ENCODE measurements around the gene KCNQ1OT1. TPM values are rescaled to one million over a fixed set of nuclear protein-coding genes. Genes with fewer than 3 reads are reported as not detected.

The KCNQ1OT1 gene
- total RNA-seq, 1 experiment from 2014 or later = 0.57 TPM

DNA sequence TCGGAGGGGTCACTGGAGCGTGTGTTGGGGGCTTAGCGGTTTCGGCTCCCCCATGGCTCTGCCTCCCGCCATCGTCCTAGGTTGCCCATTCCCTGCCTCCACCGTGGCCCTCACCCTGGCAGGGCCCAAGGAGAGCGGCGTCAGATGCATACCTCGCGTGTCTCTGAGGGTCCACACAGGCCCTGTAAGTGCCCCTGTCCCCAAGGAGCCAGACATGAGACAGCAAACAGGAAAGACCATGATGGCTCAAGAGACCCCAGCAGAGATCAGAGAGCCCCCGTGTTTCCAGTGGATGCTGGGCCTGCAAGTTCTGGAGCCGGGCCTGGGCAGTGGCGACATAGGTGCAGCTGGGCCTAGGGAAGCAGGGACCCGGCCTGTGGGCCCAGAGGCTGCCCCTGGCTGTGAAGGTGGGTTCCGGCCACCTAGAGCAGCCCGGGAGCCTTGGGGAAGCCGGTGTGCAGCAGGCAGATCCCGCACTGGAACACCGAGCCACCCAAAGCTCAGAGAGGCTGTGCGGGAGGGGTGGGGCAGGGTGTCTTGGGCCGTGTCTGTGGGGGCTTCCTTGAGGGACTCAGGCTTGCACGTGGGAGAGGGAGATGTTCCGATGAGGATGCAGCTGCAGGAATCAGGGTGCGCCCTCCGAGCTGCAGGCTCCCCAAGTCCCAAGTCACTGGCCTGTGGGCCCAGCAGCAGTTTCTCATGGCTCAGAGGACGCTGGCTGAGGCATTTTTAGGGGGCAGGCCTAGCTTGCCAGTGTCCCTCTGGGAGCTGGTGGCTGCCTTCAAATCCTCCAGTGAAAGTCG is 126.4 kb downstream of the KCNQ1OT1 start:
- DNase-seq (ENCODE audit: low read depth) = no peak

DNA sequence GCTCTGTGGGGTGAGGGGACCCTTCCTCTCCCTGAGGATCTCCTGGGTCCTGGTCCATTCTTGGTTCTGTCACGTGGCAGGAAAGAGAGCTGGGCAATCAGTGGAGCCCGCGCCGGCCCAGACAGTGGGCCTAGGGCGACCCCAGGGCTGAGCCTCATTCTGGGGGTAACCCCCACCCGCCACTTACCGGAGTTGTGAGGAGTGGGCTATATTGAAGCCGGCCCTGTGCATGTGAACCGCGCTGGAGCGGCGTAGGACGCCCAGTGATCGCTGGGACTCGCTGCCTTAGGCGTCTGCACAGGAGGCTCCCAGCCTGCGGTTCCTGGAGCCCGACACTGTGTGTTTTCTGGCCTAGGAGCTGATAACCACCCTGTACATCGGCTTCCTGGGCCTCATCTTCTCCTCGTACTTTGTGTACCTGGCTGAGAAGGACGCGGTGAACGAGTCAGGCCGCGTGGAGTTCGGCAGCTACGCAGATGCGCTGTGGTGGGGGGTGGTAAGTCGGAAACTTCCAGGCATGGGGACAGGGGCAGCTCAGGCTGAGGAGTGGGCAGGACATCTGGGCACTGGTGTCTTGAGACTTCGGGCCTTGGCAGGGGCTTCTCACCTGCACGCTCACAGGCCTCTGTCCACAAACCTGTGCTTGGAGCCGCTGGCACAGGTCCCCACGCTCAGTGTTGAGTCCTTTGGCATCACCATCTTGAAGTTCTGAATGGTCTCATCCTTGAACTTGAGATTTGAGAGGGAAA is 127.1 kb downstream of the KCNQ1OT1 start:
- DNase-seq (ENCODE audit: low read depth) = no peak

DNA sequence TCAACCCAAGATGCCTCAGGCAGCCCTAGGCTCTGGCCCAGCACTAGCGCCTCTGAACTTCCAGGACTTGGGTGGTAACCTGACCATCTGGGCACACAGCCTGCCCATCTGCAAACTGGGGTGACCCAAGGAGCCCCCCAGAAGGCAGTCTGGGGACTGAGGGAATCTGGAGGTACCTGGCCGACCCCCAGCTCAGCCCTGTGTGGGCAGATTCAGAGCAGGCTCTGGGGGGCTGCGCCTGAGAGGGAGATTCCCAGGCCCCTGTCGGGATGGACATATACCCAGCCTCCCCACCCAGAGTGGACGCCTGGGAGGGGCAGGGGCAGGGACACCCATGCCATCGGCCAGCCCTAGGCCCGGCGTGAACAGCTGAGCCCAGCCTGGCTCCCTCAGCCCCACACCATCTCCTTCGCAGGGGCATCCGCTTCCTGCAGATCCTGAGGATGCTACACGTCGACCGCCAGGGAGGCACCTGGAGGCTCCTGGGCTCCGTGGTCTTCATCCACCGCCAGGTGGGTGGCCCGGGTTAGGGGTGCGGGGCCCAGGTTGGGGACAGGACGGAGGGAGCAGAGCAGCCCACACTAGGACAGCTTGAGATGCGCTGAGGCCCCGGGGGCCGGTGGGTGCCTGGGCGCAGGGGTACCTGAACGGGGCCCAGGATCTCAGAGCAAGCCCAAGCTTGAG is 128.1 kb downstream of the KCNQ1OT1 start:
- no peak for DNase-seq (ENCODE audit: low read depth)

DNA sequence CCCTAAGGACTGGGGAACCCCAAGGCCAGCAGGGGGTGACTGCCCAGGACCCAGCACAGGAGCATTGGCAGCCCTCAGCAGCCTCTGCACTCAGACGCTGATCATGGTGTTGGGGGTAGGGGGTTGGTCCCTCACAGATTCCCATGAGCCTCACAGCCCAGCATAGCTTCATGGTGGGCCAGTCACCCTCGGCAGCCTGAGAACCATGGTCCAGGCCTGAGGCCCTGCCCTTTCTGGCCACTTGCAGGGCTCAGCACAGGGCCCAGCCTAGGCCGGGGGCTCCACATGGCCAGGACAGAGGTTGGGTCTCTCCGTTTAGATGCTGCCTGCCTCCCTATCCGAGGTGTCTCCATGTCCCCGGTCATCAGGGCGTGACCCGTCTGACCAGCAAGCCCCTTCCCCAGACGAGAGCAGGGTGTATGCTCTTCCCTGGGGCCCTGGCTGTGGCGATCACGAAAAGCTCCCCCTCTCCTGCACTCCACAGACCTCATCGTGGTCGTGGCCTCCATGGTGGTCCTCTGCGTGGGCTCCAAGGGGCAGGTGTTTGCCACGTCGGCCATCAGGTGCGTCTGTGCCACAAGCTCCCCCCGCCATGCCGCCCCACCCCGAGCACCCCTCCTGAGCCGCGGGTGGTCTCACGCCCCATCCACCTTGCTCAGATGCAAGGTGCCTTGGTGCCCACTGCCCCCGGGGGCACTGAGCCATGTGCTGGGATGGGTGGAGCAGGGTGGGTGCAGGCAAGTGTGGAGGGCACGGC is 128.8 kb downstream of the KCNQ1OT1 start:
- DNase-seq (ENCODE audit: low read depth) = no peak

DNA sequence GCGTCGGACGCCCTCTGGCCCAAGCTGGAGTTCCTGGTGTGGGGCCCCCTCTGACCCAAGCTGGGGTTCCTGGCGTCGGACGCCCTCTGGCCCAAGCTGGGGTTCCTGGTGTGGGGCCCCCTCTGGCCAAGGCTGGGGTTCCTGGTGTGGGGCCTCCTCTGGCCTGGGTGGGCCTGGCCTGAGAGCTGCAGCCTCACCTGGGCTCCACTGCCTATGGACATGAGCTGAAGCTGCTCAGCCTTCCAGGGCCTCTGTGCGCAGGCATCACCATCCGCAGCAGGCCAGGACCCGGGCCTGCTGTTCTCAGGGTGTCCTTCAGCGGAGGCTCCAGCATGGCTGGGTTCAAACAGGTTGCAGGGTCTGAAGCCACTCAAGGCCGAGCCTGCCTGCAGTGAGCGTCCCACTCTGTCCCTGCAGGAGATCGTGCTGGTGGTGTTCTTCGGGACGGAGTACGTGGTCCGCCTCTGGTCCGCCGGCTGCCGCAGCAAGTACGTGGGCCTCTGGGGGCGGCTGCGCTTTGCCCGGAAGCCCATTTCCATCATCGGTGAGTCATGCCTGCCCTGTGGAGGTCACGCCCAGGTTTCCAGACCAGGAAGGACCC is 129.5 kb downstream of the KCNQ1OT1 start:
- no peak for DNase-seq (ENCODE audit: low read depth)

DNA sequence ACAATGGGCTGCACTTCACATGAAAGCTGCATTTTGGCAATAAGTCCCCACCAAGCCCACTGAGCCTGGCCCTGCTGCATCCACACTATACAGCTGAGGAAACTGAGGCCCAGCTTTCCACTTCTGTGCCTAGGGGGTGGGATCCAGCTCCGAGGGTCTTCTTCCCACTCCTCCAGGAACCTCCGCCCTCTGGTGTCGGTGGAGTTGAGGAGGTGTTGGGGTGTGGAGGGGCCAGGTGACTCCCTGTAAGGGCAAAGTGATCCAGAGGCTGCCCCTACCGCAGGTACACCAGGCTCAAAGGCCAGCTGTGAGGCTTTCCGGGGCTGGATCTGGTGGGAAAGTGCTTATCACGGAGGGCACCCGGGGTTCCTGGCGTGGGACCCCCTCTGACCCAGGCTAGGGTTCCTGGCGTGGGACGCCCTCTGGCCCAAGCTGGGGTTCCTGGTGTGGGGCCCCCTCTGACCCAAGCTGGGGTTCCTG is 130.0 kb downstream of the KCNQ1OT1 start:
- DNase-seq (ENCODE audit: low read depth) = no peak

DNA sequence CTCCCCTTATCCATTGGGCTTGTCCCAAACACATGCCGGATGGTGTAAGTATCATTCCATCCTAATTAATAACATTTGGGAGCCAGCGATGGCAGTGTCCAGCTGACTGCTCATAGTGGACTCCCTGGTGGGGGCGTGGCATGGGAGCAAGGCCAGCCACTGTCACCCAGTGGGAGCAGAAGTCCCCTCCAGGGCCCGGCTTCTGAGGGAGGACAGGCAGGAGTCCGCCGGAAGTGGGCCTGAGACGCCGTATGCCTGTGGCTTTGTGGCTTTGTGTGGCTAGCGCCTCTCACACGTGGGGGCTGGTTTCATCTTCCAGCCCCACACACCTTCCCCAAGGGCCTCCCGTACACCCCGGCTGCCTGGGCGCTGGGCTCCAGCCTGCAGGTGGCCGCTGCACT is 130.5 kb downstream of the KCNQ1OT1 start:
- DNase-seq (ENCODE audit: low read depth) = no peak

DNA sequence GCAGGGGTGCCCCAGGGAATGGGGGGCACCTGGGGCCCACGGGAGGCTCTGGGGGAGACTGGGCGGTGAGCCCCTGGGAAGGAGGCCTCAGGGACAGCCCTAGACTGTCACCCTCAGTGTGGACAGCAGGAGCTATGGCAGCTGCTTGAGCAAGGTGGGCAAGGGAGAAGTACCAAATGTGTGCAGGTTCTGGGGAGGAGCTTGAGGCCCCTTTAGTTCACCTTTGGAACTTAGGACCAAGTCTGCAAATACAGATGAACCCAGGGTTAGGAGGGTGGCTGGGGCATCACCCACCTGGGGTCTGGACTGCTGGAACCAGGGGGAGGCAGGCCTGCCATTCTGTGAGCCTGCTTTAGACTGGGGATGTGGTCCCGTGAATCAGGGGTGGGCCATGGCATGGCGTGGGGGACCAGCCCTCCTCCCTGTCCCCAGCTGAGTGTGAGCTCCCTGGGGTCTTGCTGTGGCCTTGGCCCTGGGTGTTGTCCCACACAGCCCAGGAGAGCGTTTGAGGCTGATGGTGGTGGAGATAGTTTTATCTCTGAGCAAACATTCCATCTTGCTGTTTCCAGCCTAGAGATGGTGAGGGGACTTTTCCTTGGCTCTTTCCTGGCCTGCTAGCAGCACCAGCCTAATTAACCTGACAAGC is 132.6 kb downstream of the KCNQ1OT1 start:
- DNase-seq (ENCODE audit: low read depth) = no peak

DNA sequence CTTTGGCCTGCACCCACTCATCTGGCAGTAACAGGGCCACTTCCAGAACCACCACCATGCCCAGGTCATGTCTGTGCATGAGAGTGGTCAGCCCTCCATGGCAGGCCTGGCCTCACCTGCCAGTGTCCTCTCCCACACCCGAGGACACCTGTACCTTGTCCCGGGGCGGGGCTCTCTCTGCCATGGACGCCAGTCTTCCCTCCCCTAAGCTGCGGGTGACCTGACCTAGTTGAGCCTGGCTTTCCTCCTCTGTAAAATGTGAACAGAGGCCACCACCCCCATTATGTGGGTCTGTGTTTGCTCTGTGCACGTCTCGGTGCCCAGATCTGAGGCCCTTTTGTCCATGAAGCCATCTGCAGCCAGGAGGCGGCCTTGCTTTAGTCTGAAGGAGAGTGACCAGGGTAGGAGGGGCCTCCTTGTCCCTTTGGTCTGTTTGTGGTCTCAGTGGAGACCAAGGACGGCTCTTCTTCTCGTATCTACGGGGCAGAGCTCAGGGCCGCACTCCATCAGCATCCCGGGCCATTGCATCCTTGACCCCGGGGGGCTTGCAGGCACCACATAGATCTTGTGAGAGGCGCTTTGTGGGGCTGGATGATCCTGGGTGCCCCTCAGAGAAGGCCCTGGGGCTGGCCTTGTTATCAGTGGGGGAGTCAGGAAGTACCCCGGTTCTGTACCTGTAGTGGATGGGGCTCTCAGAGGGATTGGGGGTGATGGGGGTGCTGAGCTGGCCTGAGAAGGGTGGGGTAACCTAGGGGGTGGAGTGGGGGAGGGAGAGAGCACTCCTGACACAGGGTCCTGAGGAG is 133.4 kb downstream of the KCNQ1OT1 start:
- no peak for DNase-seq (ENCODE audit: low read depth)

DNA sequence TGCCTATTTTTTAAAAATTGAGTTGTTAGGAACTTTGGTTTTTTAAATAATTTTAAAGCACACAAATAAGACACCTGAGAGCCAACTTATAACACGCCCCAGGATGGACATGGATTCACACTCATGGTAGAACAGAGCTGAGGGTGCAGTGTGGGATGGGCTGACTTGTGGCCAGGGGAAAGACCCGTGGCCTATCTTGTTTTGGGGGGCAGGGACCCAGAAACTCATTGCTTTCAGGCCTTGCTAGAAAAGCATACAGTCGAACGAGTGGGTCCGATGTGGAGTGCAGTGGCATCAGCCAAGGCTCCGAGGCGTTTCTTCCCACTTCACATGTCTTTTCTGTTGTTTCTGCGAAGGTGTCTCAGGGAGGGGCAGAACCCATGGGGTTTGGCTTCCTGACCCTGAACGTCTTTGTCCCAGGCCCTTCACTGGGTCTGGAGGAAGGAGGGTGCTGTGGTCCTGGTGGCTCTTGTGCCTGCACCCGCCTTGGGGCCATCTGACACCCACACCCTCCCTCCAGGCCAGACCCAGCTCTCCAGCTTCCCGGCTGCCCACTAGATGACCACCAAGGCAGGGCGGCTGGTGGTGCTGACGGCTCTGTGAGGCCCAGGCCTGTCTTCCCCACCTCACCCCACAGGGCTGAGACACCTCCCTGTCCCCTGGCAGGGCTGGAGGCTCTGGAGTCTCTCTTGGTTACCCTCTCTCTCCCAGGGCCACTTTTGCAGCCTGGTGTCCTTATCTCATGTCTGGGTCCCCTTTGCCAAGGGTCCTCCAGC is 134.2 kb downstream of the KCNQ1OT1 start:
- DNase-seq (ENCODE audit: low read depth) = no peak

DNA sequence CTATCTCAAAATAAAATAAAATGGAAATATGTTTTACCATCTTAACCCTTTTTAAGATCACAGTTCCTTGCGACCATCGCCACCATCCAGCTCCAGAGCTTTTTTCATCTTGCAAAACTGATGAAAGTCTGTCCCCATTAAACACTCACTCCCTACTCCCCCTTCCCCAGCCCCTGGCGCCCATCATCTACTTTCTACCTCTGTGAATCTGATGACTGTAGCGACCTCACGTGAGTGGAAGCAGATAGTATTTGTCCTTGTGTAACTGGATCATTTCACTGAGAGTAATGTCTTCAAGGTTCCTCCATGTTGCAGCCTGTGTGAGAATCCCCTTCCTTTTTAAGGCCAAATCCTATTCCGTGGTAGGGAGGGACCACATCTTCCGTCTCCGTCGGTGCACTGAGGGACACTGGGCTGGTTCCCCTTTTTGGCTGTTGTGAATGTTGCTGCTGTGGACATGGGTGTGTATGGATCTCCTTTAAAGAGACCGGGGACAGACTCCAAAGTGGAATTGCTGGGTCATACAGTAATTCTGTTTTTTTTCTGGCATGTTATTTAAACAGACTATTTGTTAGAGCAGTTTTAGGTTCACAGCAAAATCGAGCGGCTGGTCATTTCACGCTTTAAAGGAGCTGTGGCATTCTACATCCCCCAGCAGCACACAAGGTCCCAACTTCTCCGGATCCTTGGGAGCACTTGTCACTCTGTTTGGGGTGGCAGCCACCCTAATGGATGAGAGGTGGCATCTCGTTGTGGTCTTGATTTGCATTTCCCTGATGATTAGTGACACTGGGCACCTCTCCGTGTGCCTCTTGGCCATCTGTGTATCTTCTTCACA is 135.0 kb downstream of the KCNQ1OT1 start:
- DNase-seq (ENCODE audit: low read depth) = no peak

DNA sequence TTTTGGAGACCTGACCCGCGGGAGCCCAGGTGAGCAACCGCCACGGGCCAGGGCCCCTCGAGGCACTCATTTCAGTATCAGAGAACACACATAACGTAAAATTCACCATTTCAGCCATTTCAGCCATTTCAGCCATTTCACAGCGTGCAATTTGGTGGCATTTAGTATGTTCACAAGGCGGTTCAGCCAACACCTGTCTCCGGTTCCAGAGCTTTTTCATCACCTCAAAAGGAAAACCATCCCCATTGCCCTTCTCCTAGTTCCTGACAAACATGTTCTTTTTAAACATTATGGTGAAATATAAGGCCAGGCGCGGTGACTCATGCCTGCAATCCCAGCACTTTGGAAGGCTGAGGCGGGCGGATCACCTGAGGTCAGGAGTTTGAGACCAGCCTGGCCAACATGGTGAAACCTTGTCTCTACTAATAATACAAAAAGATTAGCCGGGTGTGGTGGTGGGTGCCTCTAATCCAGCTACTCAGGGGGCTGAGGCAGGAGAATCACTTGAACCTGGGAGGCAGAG is 135.7 kb downstream of the KCNQ1OT1 start:
- DNase-seq (ENCODE audit: low read depth) = no peak

DNA sequence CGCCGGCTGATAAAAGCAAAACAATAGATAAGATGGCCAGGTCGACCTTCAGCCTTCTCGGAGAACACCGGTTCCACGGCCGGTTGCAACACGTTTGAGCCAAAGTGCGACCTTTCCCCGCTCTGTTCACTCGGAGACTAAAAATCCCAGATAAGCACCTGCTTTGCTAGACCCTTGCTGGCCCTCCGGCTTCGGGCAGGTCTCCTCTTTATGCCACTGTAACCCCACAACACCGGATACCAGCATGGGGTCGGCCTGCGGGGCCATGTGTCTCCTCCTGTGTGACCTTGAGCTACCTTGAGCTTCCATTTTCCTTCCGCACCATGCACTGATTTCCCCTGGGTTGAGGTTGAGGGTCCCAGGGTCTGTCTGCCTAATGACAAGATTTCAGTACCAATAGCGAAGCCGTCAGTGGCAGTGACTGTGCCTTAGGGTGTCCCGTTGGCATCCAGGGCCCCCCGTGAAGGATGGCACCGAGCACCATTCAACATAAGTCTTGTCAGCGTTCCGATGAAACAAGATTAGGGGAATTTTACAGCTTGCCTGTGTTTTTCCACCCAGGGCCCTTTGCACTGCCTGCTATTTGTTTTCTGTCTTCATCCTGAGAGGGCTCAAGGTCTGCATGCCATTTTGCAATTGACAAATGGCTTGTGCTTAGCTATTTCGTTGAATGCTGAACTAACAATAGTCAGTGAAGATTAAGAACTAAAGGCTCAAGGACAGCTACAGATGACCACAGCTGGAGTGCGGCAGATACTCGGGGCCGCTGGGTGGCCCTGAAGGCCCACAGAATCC is 136.4 kb downstream of the KCNQ1OT1 start:
- DNase-seq (ENCODE audit: low read depth) = no peak

DNA sequence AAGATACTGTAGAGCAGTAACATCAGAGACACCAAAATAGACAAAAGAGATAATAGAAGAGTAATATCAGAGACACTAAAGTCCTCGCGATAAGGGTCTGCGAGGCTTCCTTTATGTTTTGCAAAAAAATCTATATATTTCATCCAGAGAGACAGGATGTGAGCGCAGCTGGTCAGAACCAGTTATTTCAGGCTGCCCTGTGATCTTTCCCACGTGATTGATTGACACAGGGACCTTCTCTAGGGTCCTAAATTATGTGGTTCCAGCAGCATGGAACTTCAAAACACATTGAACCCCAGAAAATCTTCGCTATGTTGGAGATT is 136.9 kb downstream of the KCNQ1OT1 start:
- DNase-seq (ENCODE audit: low read depth) = no peak

DNA sequence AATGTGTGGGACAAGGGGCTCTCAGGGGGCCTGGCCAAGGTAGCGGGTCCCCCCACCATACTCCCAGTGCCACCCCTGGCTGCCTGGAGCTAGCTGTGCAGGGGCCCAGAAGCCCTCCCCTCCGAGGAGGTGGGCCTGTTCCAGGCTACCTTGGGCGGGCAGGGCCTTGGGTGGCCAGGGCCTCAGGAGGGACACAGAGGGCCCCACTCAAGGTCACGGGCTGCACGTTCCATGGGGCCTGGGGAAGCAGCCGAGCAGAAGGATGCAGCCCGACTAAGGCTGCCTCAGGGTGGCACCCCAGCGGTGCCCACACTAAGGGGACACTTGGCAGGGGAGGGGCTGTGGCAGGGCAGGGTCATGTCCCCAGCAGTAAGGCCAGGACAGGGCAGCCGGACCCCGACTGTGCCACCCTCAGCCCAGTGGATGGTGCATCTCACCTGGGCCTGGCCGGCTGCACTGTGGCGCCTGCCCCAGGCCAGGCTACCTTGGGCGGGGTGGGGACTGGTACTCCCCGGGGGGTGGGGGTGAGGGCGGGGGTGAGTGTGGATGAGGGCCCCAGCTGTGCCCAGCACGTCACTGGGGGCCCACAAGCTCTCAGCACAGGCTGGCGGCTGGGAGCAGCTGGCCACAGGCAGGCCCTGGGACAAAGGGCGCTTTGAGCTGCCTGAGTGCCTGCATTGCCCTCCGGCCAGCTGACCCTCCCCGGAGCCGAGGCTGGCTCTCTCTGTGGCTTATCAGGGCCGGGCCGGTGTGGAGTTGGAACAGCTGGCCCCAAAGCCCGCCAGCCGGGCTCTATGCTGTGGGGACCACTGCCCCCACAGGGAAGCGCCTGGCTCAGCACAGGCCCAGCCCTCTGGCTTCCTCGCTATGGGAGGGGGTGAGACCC is 137.9 kb downstream of the KCNQ1OT1 start:
- no peak for DNase-seq (ENCODE audit: low read depth)
